C1 segment of cervical spinal cord (tissue), 14 donors: ENCODE results near the gene RCSD1.
A peak's percentile ranks its signal among the peaks of the same experiment; 100 is the strongest.

Source experiments
- DNase-seq, 14 donors: peaks; one replicate each; lab custom pipeline; 2025; lab: John Stamatoyannopoulos, UW

Gene RCSD1

DNA sequence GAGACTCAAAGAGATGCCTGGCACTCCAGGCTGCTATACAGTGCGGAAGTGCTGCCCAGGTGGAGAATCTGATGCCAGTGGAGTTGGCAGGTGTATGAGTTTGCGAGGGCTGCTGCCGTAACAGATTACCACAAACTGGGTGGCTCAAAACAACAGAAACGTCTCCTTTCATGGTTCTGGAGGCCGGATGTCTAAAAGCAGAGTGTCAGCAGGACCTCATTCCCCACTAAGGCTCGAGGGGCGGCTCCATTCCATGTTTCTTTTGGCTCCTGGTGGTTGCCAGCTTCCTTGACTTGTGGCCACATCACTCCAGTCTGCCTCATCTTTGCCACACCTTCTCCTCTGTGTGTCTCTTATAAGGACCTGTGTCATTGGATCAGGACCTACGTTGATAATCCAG is 10.0 kb downstream of the RCSD1 start:
- DNase-seq, result no peak

DNA sequence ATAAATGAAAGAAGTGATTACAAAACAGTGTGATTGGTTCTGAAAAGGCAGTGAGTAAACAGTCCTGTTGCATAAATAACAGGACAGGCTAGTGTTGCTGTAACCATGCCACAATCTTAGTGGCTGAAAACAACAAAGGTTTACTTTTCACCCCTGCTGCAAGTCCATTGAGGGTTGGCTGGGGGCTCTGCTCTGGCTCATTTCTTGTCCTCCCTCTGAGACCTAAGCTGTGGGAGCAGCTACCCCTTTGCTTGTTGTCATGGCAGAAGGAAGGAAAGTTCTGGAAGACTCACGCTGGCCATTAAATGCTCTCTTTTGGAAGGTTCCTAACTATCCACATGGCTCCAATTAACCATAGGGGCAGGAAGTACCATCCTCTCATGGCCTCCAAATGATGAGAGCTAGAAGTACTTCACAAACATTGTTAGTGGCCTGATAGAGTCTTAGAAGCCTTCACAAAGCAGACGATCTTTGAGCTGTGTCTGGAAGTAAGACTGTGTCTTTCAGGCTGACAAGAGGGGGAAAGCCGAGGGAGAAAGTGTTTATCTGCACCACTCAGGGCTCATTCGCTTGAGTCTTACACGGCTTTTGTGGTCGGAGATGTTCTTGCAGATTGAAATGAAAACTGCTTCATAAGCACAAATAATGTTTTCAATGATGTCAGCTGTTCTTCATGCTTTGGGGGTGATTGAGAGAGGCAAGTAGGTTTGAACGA is 11.9 kb downstream of the RCSD1 start:
- no peak for DNase-seq

GRCh38 chr1:167642501-167642826 is 12.4 kb downstream of the RCSD1 start:
- no peak for DNase-seq

- DNase-seq, result no peak
Observed at GRCh38 chr1:167643441-167643840, 13.4 kb downstream of the RCSD1 start.

DNA sequence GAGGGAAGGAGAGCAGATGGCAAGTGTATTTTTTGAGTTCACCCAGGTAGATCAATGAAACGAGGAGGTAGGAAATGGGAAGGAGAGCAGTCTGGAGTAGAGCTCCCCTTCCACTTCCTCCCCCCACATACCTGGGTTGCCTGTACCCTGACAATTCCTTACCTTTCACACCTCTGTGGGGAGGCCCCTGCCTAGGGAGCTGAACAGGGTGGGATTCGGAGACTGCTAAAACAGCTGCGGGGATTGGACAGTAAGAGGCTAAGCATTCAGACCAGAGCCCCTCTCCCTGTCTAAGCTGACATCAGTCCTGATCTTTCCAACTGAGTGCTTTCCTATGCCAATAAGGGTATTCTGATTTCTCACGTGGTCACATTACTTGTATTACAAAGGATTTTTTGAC is 14.5 kb downstream of the RCSD1 start:
- no peak for DNase-seq

DNA sequence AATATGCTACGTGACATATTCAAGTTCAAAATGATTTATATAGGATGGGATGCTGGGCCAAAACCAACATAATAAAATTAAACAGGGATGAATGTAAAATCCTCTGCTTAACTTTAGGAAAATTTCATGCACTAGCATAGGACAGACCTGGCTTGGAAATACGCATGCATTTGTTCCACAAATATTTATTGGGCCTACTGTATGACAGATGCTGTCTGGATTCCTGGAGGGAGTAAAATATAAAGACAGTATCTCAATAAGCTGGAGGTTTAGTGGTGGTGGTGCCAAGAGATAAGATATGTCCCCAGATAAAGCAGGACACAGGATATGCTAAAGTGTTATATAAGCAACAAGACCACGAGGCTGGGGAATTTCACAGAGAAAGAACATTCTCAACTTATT is 15.1 kb downstream of the RCSD1 start:
- no peak for DNase-seq

DNA sequence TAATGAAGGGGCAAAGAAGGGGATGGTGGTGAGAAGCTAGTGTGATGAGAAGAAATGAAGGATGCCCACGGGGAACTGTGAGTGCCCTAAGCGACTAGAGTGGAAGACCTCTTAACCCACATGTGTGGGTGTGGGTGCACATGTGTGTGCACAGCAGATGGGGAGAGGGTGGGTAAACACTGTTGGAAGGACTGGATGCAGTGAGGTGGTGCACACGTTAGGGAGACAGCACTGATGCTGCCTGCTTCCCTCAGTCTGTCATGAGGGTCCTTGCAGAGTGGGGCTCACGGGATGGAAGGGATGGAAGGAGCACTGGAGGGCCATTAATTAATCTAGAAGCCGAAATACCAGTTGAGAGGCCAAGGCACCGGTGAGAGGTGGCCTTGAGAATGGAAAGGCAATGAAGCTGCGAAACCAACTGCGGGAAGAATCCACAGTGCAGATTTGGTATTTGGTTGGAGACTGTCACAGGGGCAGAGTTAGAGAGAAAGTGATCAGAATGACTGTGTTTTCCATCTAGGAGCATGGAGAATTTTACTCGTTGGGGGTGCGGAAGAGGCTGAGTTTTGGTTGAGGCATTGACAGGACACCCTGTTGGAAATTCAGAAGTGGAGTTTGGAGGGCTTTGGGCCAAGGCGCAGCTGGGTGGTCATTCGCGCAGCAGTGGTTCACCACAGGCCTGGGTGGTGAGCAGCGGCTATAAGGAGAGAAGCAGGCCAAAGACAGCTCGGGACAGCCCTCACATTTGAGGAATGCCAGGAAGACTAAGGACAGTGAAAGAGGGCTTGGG is 15.8 kb downstream of the RCSD1 start:
- DNase-seq, result no peak

DNA sequence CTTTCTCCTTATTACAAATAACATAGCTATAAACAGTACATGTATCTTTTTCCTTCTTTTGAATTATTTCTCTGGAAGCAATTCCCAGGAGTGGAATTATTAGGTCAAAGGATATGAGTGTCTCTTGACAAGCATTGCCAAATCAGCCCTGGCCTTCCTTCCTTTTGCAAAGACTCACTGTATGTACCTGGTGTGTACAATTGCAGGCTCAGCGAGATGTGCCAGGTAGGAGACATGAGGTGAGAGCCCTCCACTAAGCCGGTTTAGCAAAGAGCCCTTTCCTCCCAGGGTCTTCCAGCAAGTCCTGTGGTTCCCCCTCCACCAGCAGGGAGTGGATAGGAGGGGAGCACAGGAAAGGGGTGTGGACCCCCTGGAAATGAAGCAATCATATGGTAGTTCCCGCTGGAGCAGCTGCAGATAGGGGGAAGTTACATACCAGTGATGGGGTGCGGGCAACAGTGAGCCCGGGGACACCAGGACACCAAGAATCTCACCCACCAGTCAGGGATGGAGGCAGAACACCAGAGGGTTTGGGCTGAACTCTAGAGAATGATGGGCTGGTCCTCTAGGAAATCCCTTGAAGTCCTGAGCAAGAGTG is 18.3 kb downstream of the RCSD1 start:
- DNase-seq, result no peak

DNA sequence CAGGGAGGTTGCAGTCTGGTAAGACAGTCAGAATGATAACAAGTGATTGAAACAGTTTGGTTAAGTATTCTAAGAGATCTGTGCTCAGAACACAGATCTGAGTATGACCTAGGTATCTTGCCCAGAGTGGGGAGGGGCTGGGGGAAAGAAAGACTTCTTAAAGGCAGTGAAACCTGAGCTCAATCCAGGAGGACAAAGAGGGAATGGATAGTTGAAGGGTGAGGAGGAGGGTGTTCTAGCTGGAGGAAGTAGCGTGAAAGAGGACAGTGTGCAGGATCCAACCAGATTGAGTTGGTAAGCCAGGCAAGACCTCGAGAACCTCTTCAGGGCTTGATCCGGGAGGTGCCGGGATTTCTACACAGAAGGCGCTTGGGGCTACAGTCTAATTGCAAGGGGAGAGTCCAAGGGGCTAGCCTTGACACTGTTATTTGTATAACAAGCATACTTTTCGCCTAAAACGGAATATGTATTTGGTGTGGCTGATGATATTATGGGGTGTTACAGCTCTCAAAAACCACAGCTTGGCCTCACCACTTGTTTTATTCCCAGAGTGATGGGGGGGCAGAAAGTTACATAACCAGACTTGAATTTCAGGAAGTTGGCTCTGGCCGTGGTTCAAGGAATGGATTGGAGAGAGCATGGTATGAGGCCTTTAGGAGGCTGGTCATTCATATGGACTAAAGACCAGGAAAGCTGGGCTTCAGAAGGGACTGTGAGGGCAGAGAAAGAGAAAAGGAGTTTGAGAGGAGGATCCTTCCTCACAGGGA is 19.1 kb downstream of the RCSD1 start:
- DNase-seq, result no peak

DNA sequence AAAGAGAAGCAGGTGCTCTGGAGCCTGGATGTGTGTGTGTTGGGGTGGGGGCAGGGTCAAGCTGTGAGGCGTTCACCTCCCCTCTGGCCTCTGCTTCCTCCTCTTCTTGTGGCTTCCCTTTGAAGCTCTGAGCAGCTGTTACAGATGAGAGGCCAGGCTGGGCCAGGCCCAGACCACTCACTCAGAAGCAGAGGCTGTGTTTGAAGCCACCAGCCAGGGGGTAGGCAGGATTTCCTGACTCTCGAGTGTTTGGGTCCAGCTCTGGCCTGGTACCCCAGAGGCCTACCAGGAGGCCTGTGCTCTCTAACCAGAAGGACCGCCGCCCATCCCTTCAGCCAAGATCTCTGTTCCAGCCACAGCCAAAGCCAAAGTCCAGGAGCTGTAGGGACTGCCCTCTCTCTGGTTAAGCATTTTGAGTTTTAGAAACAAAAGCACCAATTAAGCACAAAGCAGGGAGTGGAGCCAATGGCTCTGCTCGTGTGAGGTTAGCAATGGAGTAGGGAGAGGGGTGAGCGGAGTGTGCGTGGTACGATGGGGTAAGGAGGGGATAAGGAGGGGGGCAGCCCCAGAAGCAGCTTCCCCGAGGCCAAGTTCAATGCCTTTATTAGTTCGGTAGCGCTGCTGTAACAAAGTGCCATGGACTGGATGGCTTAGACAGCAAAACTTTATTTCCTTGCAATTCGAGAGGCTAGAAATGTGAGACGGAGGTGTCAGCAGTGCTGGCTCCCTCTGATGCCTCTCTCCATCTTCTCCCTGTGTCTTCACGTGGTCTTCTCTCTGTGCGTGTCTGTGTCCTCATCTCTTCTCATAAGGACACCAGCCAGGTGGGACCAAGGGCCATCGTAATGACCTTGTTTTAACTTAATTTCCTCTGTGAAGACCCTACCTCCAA is 20.5 kb downstream of the RCSD1 start:
- DNase-seq, result peak in 1 of 14 donors; percentile 4

- no peak for DNase-seq
Observed at GRCh38 chr1:167651161-167651693, 21.2 kb downstream of the RCSD1 start.

GRCh38 chr1:167654975-167655575 is 25.0 kb downstream of the RCSD1 start:
- DNase-seq, result no peak

DNA sequence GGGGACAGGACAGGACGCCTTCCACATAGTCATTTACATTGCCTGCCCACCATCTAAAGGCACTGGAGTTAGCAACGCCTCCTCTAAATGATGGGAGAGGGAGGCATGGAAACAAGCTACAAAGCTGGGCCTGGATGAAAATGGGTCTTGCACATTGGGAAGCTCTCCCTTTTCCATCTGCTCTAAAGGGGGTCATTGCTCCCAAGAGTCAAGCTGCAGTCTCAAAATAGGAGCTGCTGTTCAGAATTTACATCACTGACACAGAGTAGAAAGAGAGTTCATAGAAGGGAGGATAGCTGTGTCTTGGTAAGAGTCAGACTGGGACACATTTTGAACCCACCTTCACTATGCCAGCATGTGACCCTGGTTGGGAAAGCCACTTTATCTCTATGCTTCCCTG is 26.6 kb downstream of the RCSD1 start:
- no peak for DNase-seq

DNA sequence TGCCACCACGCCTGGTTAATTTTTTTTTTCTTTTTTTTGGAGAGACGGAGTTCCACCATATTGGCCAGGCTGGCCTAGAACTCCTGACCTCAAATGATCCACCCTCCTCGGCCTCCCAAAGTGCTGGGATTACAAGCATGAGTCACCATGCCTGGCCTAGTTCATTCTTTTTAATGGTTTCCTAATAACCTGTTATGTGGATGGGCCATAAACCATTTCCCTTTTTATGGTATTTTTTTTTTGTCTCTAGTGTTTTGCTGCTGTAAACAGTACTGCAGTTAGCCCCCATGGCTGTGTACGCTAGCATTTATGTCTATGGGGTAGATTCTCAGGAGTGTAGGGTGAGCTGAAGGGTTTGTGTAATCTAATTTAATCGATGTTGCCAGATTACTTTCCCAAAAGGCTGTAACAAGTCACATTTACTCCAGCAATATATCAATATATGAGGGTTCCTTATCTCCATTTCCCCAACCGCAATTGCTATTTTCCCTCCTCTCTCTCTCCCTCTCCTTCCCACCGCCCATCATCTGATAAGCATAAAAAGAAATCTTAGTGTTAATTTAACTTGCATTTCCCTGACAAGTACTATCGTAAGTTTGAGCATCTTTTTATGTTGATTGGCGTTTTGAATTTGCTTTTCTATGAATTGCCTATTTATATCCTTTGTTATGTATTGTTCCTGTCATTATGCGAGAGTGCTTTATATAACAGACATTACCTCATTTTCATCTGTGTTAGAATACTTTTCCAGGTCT is 28.7 kb downstream of the RCSD1 start:
- DNase-seq, result no peak

- no peak for DNase-seq
Observed at GRCh38 chr1:167659450-167659849, 29.4 kb downstream of the RCSD1 start.

GRCh38 chr1:167659881-167660280 is 29.8 kb downstream of the RCSD1 start:
- DNase-seq, result no peak

GRCh38 chr1:167661527-167662426 is 31.7 kb downstream of the RCSD1 start:
- DNase-seq, result no peak

DNA sequence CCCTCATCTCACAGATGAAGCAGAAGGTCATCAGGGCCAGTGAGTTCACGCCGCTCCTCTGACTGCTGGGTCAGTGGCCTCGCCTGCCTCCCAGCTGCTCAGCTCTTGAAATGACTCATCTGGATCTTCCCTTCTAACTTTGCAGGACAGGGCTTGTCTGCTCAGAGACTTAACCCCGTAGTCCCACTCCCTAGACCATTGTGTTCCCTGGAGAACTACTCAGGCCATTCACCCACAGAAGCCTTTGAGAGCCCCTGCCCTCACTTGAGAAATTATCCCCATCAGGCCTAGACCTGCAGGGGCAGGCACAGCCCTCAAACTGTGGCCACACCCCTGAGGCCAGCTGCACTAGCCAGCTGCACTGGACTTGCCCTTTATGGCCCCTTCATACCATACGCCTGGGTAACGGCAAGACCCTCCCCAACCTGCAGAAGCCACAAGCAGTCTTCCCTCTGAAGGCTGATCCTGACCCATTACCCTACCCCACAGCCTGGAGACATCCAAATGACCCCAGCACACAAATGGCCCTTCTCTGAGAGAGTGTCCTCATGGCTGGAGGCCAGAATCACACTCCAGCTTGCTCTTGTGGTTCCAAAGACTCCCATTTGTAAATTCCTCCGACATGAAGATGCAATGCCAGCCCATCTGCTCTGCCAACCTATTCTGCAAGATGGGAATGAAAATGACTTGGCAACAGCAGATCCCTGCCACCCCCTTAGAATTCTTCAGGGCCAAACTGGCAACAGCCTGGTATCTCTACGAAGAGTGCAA is 33.2 kb downstream of the RCSD1 start:
- DNase-seq, result peak in 1 of 14 donors; percentile 7
